Muscle layer of colon (tissue), 2 donors: ENCODE data around the gene GPATCH3.

Experiments used
- H3K27ac ChIP-seq: one replicate; pipeline ENCODE4 v1.7.0; 2013; ENCODE audit warnings: low read depth, mild to moderate bottlenecking, low read length, moderate library complexity
- H3K27me3 ChIP-seq, 2 donors: one replicate each; pipeline ENCODE4 v1.7.0; 2013; ENCODE audit warnings: low read length in 2 of 2, mild to moderate bottlenecking in 2 of 2; ENCODE audit not compliant: insufficient read depth in 2 of 2, control insufficient read depth in 1 of 2
- H3K36me3 ChIP-seq: one replicate; pipeline ENCODE4 v1.7.0; 2013; ENCODE audit warnings: mild to moderate bottlenecking, low read length; ENCODE audit not compliant: insufficient read depth
- H3K4me1 ChIP-seq: one replicate; pipeline ENCODE4 v1.7.0; 2013; ENCODE audit warnings: mild to moderate bottlenecking, low read length; ENCODE audit not compliant: insufficient read depth
- H3K4me3 ChIP-seq, 2 donors: one replicate each; pipeline ENCODE4 v1.7.0; 2013; ENCODE audit warnings: low read length in 2 of 2, low read depth in 1 of 2, mild to moderate bottlenecking in 1 of 2, moderate library complexity in 1 of 2
- H3K9ac ChIP-seq: one replicate; pipeline ENCODE4 v1.7.0; 2013; ENCODE audit warnings: low read length
- H3K9me3 ChIP-seq: one replicate; pipeline ENCODE4 v1.7.0; 2013; ENCODE audit warnings: mild to moderate bottlenecking, low read length
- donor health status: abdominal sarcoma.
- donor health status: Adenocarcinoma of cecum.

The GPATCH3 gene

GRCh38 chr1:26861286-26861701, 39.0 kb downstream of the GPATCH3 start:
- Histone ChIP-seq H3K27ac (no peak overlapping the region), H3K4me1 (peaks cover 19% of the 10 kb centered on the region), H3K36me3 (peaks cover 2% of the 10 kb centered on the region), H3K27me3 (no peaks in the 10 kb centered on the region), H3K9ac (no peak overlapping the region), H3K4me3 (no peak overlapping the region), H3K9me3 (no peaks in the 10 kb centered on the region)

- Histone ChIP-seq H3K9ac (no peak overlapping the region), H3K27ac (no peak overlapping the region)
Observed at GRCh38 chr1:26858891-26859640, 41.2 kb downstream of the GPATCH3 start.

GRCh38 chr1:26858160-26858559, 42.1 kb downstream of the GPATCH3 start:
- H3K36me3 ChIP-seq = peaks cover 26% of the 10 kb centered on the region
- H3K4me1 ChIP-seq = peaks cover 11% of the 10 kb centered on the region
- no peaks in the 10 kb centered on the region for H3K27me3 ChIP-seq
- no peak overlapping the region for H3K9ac ChIP-seq
- no peak overlapping the region for H3K4me3 ChIP-seq
- no peaks in the 10 kb centered on the region for H3K9me3 ChIP-seq
- no peak overlapping the region for H3K27ac ChIP-seq

More at GRCh38 chr1:26858891-26859640, 41.2 kb downstream of the GPATCH3 start:
- H3K9me3 ChIP-seq = no peaks in the 10 kb centered on the region
- H3K4me3 ChIP-seq = no peak overlapping the region
- no peaks in the 10 kb centered on the region for H3K27me3 ChIP-seq
- peaks cover 18% of the 10 kb centered on the region for H3K36me3 ChIP-seq
- H3K4me1 ChIP-seq = peaks cover 15% of the 10 kb centered on the region

GRCh38 chr1:26857473-26858060, 42.7 kb downstream of the GPATCH3 start:
- Histone ChIP-seq H3K9me3 (no peaks in the 10 kb centered on the region), H3K27me3 (no peaks in the 10 kb centered on the region), H3K36me3 (peaks cover 31% of the 10 kb centered on the region), H3K27ac (no peak overlapping the region), H3K9ac (no peak overlapping the region), H3K4me1 (peaks cover 11% of the 10 kb centered on the region), H3K4me3 (no peak overlapping the region)

- no peaks in the 10 kb centered on the region for H3K9me3 ChIP-seq
- no peak overlapping the region for H3K27ac ChIP-seq
- no peaks in the 10 kb centered on the region for H3K27me3 ChIP-seq
- no peak overlapping the region for H3K9ac ChIP-seq
- H3K4me3 ChIP-seq = no peak overlapping the region
- H3K36me3 ChIP-seq = peaks cover 39% of the 10 kb centered on the region
- peaks cover 11% of the 10 kb centered on the region for H3K4me1 ChIP-seq
Observed at GRCh38 chr1:26856604-26857469, 43.4 kb downstream of the GPATCH3 start.

GRCh38 chr1:26856181-26856580, 44.1 kb downstream of the GPATCH3 start:
- Histone ChIP-seq H3K27me3 (no peaks in the 10 kb centered on the region), H3K4me1 (peaks cover 11% of the 10 kb centered on the region), H3K4me3 (no peak overlapping the region), H3K9me3 (no peaks in the 10 kb centered on the region), H3K36me3 (peaks cover 45% of the 10 kb centered on the region), H3K9ac (no peak overlapping the region), H3K27ac (no peak overlapping the region)

- no peaks in the 10 kb centered on the region for H3K27me3 ChIP-seq
- peaks cover 11% of the 10 kb centered on the region for H3K4me1 ChIP-seq
- no peak overlapping the region for H3K4me3 ChIP-seq
- H3K9me3 ChIP-seq = no peaks in the 10 kb centered on the region
- H3K36me3 ChIP-seq = peaks cover 51% of the 10 kb centered on the region
- no peak overlapping the region for H3K27ac ChIP-seq
- H3K9ac ChIP-seq = no peak overlapping the region
Observed at GRCh38 chr1:26855636-26856035, 44.6 kb downstream of the GPATCH3 start.

- Histone ChIP-seq H3K36me3 (peaks cover 58% of the 10 kb centered on the region), H3K9ac (no peak overlapping the region)
Observed at GRCh38 chr1:26854906-26855305, 45.4 kb downstream of the GPATCH3 start.

GRCh38 chr1:26853600-26853999, 46.7 kb downstream of the GPATCH3 start:
- H3K27ac ChIP-seq = no peak overlapping the region
- H3K4me1 ChIP-seq = peaks cover 18% of the 10 kb centered on the region
- H3K36me3 ChIP-seq = peaks cover 62% of the 10 kb centered on the region
- H3K4me3 ChIP-seq = no peak overlapping the region
- H3K9ac ChIP-seq = no peak overlapping the region
- H3K27me3 ChIP-seq = no peaks in the 10 kb centered on the region
- H3K9me3 ChIP-seq = no peaks in the 10 kb centered on the region

More at GRCh38 chr1:26854906-26855305, 45.4 kb downstream of the GPATCH3 start:
- Histone ChIP-seq H3K9me3 (no peaks in the 10 kb centered on the region), H3K4me3 (no peak overlapping the region), H3K27me3 (no peaks in the 10 kb centered on the region), H3K4me1 (peaks cover 11% of the 10 kb centered on the region), H3K27ac (no peak overlapping the region)

GRCh38 chr1:26853156-26853555, 47.1 kb downstream of the GPATCH3 start:
- H3K27ac ChIP-seq = no peak overlapping the region
- H3K4me3 ChIP-seq = no peak overlapping the region
- peaks cover 18% of the 10 kb centered on the region for H3K4me1 ChIP-seq
- H3K36me3 ChIP-seq = peaks cover 67% of the 10 kb centered on the region
- no peaks in the 10 kb centered on the region for H3K9me3 ChIP-seq
- no peak overlapping the region for H3K9ac ChIP-seq
- no peaks in the 10 kb centered on the region for H3K27me3 ChIP-seq

GRCh38 chr1:26852701-26853100, 47.6 kb downstream of the GPATCH3 start:
- Histone ChIP-seq H3K27ac (no peak overlapping the region), H3K27me3 (no peaks in the 10 kb centered on the region), H3K9ac (no peak overlapping the region), H3K4me1 (peaks cover 17% of the 10 kb centered on the region), H3K4me3 (no peak overlapping the region), H3K36me3 (peaks cover 71% of the 10 kb centered on the region), H3K9me3 (no peaks in the 10 kb centered on the region)
